ENCODE results near the gene AADAT.

Gene AADAT

DNA sequence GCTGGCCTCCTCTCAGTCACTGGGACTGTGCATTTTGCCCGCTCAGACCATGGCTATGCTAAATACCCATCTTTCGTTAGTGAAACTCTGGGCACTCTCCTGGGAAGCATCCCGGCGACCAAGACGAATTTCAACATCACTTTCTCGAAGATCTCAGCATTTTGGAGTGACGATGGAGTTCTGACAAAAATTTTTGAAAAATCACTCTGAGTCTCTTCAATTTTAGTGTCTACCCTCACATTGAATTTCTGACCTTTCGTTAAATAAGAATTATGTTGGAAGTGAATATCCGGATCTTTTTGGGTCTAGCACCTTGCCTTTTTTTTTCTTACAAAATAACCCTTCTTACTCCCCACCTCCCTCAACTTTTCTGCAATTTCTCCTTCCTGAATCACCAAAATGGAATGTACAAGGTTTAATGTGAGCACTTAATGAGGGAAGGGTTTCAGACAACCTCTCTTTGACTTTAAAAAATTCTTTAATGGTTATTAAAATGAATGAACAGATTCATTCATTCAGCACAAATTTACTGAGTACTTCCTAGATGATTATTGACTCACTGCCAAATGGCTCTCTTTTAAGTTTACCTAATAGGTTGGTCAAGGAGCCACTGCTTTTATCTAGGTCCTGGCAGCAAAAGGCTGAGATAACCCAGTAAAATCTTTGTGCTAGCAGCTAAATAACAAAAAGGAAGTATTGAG, 746 bp upstream of the AADAT start:
- in situ Hi-C loops (cut with MboI; ENCODE audit: low sequenced_read_pairs), result no loop called here

GRCh38 chr4:170089274-170089667, 485 bp downstream of the AADAT start:
- in situ Hi-C loops (cut with MboI; ENCODE audit: low sequenced_read_pairs), result no loop called here

GRCh38 chr4:170088716-170089115, 1.0 kb downstream of the AADAT start:
- in situ Hi-C loops (cut with MboI; ENCODE audit: low sequenced_read_pairs), result no loop called here

DNA sequence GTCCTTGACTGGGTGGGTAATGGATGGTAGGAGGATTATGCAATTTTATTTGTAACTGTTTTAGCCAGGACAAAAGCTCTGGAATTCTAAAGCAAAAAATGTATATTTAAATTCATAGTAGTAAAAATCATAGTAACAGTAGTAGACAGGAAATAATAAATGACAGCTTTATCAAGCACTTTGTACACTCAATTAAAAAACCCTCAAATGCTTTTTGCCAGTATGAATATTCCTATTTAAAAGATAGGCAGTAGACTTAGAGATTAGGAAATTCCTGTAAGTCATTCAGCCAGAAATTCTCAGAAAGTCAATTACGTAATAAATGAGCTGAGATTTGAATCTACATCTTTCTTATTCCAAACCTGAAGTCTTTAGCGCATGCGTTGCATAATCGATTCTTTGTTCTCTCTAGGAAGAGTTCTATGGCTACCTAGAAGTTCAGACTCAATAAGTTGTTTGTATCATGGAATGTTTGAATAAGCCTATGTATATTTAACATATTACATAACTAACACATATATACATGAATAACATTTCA, 2.5 kb downstream of the AADAT start:
- in situ Hi-C loops (cut with MboI; ENCODE audit: low sequenced_read_pairs), result no loop called here

DNA sequence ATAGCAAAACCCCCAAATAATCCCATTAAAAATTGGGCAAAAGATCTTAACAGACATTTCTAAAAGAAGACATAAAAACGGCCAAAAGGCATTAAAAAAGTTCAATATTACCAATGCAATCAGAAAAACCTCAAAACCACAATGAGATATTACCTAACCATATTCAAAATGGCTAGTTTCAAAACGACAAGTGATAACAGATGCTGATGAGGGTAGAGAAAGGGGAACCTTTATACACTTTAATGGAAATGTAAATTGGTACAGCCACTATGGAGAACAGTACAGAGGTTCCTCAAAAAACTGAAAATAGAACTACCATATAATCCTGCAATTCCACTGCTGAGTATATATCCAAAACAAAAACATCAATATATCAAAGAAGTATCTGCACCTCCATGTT, 6.2 kb downstream of the AADAT start:
- in situ Hi-C loops (cut with MboI; ENCODE audit: low sequenced_read_pairs), result no loop called here

DNA sequence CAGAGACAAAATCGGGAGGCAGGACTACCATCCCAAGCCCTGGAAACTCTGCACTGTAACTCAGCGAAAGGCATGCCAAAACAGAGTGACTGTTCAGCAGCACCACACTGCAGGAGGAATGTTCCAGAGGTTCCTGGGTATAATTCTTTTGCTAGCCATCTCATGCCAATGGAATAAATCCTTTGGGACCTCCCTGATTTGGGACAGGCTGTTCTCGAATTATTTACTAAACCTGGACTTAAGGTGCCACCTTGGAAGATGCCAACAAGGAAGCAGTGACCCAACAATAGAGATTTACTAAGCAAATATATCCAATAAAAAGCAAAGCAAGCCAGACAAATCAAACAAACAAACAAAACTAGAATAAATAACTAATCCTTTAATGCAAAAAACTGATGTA, 9.3 kb downstream of the AADAT start:
- in situ Hi-C loops (cut with MboI; ENCODE audit: low sequenced_read_pairs), result no loop called here

DNA sequence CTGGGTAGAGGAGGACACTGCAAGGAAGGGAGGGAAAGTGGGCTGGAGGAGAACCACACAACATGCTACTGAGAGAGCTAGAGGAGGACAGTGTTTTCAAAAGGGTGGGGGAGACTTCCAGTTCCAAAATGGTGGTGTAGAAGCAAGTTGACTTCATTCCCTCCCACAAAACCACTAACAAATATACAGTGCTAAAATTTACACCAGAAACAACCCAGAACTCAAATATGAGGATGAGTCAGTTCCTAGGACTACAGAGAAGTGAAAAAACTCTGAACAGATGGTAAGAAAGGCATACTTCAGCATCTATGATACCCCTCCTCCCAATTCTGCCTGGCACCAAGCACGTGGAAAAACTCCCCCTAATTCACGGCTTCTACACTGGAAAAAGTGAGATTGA, 9.8 kb downstream of the AADAT start:
- in situ Hi-C loops (cut with MboI; ENCODE audit: low sequenced_read_pairs), result no loop called here

DNA sequence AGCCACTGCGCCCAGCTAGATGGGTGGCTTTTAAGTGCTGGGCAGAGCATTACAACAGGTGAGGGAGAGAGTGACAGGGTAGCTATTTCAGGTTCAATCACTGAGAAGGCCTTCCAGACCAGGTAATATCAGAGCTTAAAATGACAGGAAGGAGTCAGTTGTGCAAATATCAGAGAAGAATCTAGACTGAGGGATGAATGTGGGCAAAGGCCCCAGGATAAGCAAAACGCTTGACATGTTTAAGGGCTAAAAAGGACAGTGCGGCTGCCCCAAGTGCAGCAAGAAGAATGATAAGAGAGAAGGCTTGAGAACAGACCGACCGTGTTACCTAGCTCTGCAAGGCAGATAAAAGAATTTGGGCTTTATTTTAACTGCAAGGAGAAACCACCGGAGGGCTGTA, 18.6 kb downstream of the AADAT start:
- in situ Hi-C loops (cut with MboI; ENCODE audit: low sequenced_read_pairs), result no loop called here

GRCh38 chr4:170068438-170069128, 21.2 kb downstream of the AADAT start:
- in situ Hi-C loops (cut with MboI; ENCODE audit: low sequenced_read_pairs), result no loop called here

DNA sequence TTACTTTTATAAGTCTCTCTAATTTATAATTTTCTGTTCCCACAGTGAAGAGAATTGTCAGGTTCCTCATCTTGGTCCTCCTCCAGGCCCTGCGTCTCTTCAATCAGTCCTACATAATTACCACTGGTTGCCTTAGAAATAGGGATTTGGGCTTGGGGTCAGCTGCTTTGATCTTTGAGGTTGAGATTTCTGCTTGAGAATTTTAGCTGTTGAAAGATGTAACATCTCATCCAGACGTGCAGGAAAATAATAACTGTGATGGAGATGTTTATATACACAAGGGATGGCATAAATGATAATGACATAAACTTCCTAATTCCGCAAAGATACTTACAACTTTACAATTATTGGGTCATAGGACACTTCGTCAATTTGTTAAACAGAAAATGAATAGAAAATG, 30.3 kb downstream of the AADAT start:
- in situ Hi-C loops (cut with MboI; ENCODE audit: low sequenced_read_pairs), result no loop called here

DNA sequence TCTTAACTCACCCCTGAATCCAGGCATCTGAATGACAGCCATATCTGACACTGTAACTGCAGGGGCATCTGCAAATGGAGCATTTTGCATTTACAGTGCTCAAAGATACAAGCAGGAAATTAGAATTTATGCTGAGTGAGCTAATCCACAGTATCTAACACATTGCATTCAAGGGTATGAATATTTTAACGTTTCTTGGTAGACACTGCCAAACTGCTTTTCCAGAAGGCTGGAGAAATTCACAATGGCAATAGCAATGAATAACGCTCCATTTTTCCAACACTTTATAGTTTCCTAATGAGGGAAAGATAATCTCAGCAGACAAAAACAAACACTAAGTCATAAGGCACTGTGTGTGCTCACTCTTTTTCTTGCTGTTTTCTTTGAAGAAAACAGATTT, 30.9 kb downstream of the AADAT start:
- in situ Hi-C loops (cut with MboI; ENCODE audit: low sequenced_read_pairs), result no loop called here

DNA sequence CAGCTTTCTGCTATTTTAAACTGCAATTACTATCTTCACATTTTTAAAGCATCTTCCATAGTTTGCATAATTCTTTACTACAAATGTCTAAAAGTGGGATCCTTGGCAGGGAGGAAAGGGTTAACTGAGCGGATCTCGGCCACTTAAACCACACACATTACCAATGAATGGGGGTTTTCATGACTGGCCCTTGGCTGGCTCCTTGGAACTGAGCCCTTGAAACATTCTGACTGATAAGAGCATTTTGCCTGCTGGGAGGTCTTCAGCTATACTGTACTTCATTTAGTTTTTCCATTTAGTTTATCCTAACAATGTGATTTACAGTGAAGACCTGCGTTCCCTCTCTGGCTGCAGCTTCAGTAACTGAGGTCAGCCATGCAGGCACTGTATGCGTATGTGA, 31.9 kb downstream of the AADAT start:
- in situ Hi-C loops (cut with MboI; ENCODE audit: low sequenced_read_pairs), result no loop called here

DNA sequence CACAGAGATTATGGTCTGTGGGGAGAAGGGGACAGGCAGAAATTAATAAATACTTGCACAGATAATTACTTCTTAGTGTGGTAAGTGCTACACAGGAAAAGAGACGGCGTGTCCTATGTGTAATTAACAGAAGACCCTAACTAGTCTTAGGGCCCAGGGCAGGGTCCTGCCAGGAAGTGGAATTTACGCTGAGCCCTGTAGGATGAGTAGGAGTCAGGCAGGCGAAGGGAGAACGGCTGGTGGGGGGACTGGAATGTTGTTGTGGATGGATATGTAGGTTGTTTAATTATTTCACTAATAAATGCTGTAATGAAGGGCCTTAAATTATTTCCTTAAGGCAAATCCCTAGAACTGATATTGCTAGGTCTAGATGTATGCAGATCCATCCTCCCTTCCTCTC, 36.8 kb downstream of the AADAT start:
- in situ Hi-C loops (cut with MboI; ENCODE audit: low sequenced_read_pairs), result no loop called here

DNA sequence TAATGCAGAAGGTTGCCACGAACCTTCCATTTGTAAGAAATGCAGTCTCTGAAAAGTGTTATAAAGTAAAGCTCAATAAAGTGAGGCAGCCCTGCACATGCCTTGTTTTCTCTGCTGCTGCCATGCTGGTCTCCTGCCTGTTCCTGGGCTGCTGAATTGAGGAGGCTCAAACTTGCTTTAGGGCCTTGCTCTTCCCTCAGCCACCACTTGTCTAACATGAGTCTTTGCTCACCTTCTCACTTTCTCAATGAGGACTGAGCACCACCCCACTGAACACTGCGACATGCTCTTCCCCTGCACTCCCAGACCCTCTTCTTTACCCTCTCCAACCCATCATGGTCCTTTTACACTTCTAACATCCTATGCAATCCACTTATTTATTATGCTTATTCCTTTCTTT, 38.4 kb downstream of the AADAT start:
- in situ Hi-C loops (cut with MboI; ENCODE audit: low sequenced_read_pairs), result no loop called here

- in situ Hi-C loops (cut with MboI; ENCODE audit: low sequenced_read_pairs), result loop anchor here (25.0 kb wide), 2 partner anchors 237 to 437 kb away; partner anchors contain the start of genes CLCN3 and NEK1
Observed at GRCh38 chr4:170049766-170050165, 40.0 kb downstream of the AADAT start.

- in situ Hi-C loops (cut with MboI; ENCODE audit: low sequenced_read_pairs), result loop anchor here (25.0 kb wide), 2 partner anchors 236 to 436 kb away; partner anchors contain the start of genes CLCN3 and NEK1
Observed at GRCh38 chr4:170047771-170048354, 41.9 kb downstream of the AADAT start.

GRCh38 chr4:170046156-170046555, 43.6 kb downstream of the AADAT start:
- in situ Hi-C loops (cut with MboI; ENCODE audit: low sequenced_read_pairs), result loop anchor here (25.0 kb wide), 2 partner anchors 234 to 434 kb away; partner anchors contain the start of genes CLCN3 and NEK1

DNA sequence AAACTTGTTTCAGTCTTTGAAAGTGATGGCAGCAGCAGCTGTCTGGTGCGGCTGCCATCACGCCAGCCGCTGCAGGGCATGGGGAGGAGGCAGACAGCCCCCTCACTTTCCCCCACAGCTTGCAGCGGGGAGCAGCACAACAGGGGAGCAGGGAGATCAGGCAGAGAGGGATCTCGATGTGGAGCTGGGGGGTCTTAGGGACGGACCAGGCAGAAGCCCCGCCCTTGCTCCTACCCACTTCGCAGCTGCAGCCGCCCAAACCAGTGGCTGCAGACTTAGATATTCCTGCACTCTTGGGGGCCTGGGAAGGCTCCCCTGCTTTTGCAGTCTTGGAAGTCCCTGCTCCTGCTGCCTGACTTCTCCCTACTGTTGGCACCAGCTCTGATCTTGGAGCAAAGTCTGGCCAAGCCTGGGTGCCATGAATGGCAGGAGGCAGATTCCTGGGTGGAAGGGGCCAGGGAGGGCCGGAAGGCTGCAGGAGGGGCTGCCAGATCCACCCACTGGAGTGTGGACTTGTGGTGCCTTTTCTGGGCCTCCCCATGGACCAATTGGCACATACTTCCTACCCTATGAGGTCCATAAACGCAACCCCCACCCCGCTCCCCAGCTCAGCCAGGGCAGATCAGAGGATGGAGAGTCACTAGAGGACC, 49.6 kb downstream of the AADAT start:
- in situ Hi-C loops (cut with MboI; ENCODE audit: low sequenced_read_pairs), result loop anchor here (25.0 kb wide), 2 partner anchors 228 to 428 kb away; partner anchors contain the start of genes CLCN3 and NEK1

DNA sequence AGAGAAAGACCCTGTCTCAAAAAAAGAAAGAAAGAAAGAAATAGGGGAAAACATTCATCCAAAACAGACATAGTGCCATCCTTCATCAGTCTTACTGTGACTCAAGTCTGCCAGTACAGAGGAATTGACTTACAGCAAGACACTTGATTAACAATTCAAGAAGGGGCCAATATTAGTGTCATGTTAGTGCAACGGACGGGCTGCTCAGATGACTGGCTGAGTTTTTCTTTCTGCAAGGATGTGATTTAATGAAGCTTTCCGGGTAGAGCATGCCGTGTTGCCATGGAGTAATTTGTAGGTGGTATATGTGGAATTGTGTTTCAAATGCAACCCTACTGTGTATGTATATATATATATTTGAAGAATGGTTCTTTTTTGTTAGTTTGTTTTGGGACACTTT, 51.0 kb downstream of the AADAT start:
- in situ Hi-C loops (cut with MboI; ENCODE audit: low sequenced_read_pairs), result loop anchor here (25.0 kb wide), 2 partner anchors 226 to 426 kb away; partner anchors contain the start of genes CLCN3 and NEK1

GRCh38 chr4:170038232-170038631, 51.5 kb downstream of the AADAT start:
- in situ Hi-C loops (cut with MboI; ENCODE audit: low sequenced_read_pairs), result loop anchor here (25.0 kb wide), 2 partner anchors 226 to 426 kb away; partner anchors contain the start of genes CLCN3 and NEK1

DNA sequence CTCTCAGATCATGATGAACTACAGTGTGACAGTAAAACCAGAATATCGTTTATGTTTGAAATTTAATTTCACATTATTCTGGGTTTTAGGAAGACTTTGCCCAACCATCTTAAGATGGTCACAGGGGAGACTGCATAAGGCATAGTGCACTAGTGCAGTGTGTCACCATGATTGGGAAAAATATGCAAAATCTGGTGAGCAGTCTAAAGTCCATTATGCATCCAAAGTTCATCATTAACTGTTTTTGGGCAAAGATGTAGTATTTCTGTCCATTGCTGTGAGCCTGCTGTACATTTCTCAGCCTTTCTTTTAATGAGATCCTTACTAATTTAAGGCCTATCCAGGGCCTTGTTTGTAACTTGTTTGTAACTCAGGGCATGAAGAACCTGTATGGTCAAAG, 52.3 kb downstream of the AADAT start:
- in situ Hi-C loops (cut with MboI; ENCODE audit: low sequenced_read_pairs), result loop anchor here (25.0 kb wide), 2 partner anchors 225 to 425 kb away; partner anchors contain the start of genes CLCN3 and NEK1
